GM19397 (cell line): Measurements from ENCODE around the gene KIF16B.

Source experiments
- ATAC-seq: cut with Tn5 transposase; IDR thresholded peaks from one replicate; pipeline ENCODE4 v1.9.1; 2021; ENCODE audit warnings: mild to moderate bottlenecking, moderate library complexity; ENCODE audit not compliant: unreplicated experiment

The KIF16B gene

DNA sequence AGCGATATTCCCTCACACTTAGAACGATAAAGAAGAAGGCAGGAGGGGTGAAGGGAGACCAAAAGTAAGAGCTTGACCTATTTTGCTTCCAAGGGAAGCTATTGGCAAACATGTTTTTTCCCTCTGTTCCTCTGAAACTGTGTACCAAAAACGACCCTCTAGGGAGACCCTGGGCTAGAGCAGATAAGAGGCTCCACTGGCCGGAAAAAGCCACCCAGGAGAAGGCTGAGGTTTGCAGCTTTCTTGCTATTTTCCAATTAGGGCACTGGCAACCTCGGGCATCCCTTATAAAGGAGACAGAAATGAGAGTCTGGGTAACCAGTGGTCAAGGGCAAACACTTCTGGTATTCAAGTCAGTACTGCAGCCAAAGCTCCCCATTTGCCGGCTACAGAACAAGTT, 168.0 kb downstream of the KIF16B start:
- no peak for ATAC-seq

DNA sequence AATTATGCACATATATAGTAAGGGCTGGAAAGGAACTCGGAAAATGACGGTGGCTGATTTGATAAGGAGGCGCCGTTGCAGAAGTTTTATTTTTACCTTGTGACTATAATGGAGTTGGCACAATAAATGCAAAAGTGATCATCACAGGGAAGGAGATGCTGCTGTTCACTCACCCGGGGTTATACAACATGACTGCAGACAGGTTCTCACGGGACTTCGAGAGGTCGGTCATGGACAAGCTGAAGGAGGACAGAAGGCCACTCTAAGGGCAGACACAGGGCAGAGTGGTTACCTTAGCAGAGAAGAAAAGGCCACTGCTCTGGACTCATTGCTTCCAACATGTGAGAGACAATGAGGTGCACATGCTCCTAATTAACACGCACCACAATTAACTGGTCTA, 168.6 kb downstream of the KIF16B start:
- ATAC-seq: no peak

DNA sequence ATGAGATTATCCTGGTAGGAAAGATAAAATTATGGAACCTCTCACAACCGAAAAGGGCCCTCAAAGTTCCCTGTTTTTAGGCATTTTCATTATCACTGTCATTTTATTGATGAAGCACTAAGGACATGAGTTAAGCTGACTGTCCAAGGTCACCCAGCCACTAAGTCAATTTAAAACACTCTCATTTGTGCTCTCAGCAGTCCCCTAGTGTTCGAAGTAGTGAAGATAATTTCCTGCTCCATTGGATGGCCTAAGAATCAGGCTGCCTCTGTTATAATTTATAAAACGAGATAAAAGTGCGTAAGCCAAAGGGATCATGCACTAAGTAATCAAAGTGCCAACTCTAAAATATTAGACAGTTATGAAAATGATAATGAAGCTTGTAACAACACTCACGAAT, 169.1 kb downstream of the KIF16B start:
- no peak for ATAC-seq

DNA sequence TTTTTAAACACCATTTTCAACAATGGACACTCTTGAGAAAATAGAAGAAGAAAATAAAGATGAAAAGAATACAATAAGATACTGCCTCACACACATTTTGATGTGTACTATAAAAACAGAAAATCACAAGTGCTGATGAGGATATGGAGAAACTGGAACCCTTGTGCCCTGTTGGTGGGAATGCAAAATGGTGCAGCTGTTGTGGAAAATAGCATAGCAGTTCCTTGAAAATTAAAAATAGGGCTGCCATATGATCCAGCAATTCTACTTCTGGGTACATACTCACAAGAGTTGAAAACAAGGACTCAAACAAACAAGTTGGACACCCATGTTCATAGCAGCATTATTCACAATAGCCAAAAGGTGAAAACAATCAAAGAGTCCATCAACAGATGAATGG, 173.0 kb downstream of the KIF16B start:
- ATAC-seq: no peak

DNA sequence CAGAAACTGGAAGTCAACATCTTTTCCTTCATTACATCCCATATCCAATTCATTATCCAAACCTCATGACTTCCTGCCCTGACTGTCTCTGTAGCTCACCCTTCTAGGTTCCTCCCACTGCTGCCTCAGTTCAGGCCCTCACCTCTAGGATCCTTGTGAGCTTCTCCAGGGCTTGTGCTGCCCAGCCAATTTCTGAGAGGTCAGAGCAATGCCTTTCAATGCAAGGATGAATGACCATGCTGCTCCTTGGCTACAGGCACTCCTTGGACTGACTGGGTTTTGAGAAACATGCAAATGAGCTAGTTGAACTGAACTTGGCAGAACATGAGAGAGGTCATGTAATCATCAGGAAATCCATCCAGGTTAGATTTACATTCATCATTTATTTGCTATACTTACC, 173.4 kb downstream of the KIF16B start:
- no peak for ATAC-seq

DNA sequence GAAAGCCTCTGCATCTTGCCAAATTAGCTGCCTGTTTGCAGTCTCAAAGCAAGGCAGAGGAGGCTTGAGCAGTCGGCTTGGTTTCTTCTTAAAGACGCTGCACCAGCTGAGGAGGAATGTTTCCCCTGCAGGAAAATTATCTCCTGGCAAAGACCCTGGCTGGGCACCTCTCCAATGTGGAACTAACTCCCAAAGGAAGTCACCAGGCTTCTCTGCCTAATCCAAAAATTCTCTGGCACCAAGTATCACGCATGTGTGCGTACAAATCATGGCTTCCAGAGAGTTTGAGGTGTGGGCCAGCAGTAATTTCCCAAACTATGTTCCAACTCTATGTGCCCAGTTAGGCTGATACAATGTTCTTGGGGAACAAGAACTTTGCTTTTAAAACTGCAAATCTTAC, 176.2 kb downstream of the KIF16B start:
- no peak for ATAC-seq

DNA sequence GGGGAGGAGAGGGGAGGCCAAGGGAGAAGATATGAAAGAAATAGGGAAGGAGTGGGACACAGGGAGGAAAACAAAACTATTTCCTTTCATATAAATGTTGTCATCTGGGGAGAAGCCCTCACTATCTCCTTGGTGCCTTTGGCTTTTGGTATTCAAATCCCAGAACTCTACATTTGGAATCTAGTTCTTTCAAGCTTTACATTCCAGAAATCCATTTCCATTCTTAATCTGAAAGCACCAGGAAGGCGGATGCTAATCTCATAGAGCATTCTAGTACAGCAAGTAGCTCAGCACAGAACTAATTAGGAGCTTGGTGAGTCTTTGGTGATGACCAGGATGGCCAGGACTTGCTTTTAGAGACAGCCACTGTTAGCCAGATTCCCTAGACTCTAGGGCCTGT, 177.9 kb downstream of the KIF16B start:
- ATAC-seq: no peak

DNA sequence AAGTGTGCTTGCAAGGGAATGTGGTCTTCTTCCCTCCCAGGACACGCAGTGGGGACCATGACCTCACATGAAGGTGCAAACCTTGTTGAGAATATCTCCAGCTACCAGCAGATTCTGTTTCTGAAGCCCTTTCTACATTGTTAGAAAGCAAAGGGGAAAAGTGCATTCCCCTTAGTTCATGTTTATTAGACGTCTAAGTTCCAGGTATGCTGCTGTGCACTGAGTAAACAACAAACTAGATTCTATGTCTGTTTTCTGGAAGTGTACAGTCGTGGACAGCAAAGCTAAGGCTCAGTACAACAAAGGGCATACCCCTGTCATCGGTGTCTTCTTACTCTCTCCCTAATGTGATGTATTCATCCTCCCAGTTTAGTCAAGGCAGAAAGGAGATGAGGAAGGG, 178.5 kb downstream of the KIF16B start:
- ATAC-seq: no peak

DNA sequence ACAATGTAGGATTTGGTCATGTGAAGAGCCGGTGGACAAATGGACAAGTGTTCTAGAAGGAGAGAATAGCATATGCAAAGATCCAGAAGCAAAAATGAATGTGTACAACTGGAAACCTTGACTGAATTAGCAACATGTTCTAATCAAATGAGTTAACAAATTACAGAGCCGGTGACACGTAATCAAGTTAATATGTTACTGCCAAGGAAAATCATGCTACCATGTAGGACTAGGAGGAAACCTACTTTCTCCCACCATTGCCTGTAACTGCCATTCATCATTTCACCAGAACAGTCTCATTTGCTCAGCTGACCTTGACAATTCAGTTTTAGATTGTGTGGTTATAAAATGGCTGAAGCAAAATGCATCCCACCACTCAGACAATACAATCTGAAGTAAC, 179.4 kb downstream of the KIF16B start:
- ATAC-seq: no peak

DNA sequence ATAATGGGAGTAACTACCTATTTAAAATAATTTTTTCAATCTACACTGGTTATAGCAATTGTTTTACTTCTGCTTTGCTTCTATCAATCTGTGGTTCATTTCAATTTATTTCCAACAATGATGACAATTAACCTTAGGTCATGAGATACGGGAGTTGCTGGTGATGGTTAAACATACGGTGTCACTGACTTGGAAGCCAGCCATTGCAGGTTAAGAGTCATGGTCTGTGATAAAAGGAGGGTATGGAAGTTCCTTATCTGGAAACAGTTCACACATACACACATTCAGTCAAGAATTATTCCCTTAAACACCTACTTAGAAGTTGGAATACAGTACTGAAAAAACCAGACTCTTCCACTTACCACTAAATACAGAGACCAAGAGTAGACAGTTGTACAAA, 180.0 kb downstream of the KIF16B start:
- ATAC-seq: no peak

DNA sequence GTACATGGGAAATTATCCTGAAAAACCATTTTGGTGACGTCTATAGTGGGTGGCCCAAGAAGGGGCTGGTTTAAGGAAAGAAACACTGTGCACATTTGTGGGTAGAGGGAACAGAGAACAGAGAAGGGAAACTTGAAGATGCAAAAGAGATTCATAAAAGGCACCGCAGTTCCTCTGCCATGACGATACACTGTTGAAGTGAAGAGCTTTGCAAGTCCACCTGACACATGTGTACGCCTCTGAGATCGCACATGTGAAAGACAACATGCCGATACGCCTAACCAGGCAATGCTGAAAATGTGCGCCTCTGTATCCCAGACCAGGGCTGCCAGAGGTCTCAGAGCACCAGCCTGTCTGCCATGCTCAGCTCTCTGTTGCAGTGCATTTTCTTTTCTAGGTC, 180.9 kb downstream of the KIF16B start:
- peak; percentile 98 for ATAC-seq

DNA sequence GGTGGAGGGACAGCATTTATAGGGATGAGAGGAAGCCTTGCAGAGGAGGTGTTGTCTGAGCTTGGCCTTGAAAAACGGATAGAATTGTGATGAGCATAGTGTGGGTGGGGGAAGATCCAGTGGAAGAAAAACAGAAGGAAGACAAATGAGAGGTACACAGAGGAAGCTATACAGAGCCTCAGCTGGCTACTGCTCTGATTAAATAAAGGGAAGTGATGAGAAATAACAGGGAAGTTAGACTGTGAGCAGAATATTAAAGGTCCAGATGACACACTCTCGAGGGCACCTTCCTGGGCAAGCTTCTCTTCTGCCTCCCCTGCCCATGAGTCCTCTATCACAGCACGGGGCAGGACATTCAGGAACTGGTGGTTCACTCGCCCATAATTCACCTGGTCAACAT, 182.3 kb downstream of the KIF16B start:
- no peak for ATAC-seq

DNA sequence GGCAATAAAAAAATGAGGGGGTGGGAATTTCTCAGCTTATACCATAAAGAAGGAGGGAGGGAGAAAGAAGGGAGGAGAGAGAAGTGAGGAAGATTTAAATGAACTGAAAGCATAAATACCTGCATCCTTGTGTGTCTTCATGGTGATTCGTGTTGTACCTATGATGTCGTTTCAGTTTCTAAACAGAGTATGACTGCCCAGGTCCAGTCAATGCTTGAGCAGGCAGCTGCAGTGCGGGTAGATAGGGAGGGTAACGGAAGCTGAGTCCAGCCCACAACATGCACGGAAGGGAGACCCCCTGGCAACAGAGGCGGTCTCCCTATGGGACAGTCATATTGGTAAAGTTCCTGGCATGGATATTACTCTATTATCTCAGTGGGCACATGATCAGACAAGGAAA, 184.5 kb downstream of the KIF16B start:
- ATAC-seq: no peak

DNA sequence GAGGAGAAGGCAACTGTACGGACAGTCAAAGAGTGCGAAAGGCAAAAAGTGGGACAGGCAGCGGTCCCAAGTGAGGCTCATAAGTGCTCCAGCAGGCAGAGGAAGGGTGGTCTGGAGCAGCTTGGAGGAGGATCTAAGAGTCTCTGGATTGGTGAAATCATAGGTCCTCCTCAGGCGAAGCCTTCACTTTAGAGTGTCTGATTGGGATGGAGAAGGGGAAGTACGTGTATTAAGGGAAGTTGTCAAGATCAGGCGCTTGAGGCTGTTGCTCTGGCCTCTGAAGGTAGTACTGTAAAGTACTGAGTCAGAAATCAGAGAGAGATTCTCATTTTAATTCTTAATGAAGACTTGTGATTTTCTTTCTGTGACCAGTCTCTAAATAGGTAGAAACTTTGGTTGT, 185.6 kb downstream of the KIF16B start:
- ATAC-seq: no peak

DNA sequence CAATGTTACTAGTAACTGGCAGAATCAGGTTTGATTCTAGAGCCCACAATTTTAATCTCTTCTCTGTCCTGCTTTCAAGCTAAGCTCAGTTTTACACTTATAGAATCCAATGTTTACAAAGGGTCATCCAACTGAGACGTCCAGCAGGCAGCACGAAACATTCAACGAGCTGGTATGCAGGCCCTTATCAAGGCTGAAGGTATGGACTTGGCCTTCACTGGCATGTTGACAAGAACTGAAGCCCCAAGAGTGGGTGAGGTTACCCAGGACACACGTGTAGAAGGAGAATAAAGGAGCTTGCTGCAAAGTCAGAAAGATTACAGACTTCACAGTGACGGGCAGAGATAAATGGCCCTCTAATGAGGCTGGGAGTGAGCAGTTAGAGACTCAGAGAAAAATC, 187.4 kb downstream of the KIF16B start:
- ATAC-seq: no peak

DNA sequence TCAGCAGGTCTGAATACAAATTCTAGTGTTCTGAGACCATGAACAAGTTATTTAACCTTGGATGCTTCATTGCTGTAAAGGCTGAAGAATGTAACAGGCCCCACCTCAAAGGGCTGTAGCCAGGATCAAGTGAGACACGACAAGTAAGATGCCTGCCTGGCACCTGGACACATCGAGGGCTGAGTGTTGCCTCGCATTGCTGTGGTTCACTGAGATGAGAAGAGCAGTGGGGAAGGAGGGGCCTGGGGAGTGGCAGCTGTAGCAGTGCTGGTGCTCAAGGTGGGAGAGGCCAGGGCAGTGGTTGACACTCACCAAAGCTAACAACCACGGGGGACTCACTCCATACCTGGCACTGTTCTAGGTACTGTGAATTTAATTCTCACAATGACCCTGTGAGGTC, 187.8 kb downstream of the KIF16B start:
- no peak for ATAC-seq

DNA sequence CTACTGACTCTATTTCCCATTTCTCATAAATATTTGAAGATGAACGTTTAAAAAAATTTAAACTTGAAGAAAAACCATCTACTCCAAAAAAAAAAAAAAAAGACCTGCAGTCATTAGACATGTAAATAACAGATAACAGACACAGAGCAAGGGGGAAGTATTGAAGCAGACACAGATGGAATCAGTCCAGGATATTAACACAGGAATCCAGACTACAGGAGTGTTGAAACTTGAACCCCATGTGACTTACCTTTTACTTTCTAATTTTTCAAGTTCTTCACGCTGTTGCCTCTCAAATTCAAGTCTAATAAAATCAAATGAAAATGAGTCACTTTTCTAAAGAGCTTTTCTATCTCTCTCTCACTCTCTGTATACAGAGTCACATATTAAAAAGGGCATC, 191.8 kb downstream of the KIF16B start:
- ATAC-seq: no peak

DNA sequence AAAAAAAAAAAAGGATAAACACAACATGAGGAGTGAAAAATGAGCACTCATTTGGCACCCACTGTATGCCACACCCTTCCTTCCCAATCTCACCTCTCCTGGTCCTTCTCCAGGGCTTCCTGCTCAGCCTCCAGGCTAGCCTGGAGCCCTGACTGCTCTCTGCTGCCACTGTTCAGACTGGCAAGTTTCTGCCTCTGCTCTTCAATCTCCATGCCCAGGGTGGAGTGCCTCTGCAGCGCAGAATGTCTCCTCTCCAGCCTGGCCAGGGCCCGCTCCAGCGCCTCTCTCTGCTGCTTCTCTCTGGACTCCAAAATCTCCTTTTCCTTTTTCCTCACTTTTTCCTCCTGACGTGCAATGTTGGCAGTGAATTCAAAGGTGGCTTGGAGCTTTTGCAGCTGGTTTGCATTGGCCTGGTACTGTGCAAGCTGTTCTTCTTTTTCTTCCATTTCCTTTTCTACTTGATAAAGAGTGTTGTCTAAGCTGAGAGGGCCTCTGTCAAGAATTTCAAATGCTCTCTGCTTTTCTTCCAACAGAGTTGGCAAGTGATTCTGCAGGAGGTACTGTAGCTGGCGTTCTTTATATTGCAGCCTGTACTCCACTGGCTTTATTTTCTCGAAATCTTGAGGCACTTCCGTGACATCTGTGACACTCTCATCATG, 194.4 kb downstream of the KIF16B start:
- ATAC-seq: no peak

DNA sequence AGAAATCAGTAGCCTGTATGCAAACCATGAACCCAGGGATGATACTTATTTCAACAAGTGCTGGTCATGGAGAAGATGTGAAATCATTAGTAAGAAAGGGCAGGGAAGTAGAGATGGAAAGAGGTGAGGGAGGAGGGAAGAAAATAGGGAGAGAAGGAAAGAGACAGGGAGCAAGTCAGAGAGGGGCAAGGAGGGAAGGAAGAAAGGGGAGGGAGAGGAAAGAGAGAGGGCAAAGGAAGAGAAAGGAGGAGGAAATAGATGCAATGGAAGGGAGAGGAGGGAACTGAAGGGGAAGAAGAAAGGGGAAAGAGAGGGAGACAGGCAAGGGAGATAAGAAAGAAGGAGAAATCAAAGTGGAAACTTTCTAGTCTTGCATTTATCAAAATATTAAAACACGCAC, 195.1 kb downstream of the KIF16B start:
- no peak for ATAC-seq

DNA sequence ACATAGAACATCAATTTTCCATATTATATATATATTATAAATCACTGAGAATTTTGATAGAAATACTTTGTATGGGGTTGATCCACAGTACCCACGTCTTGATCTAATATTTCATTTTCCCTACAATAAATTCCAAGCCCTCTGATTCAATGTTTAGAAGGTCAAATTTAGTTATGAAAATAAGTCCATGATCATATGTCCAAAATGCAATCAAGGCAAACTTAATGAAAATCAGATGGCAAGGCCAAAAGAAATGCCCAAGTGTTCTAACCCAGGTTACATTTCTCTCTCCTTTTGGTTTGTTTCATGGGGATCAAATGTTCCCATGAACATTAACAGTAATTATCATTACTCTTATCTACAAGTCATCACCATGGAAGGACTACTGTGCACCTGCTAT, 203.8 kb downstream of the KIF16B start:
- no peak for ATAC-seq

DNA sequence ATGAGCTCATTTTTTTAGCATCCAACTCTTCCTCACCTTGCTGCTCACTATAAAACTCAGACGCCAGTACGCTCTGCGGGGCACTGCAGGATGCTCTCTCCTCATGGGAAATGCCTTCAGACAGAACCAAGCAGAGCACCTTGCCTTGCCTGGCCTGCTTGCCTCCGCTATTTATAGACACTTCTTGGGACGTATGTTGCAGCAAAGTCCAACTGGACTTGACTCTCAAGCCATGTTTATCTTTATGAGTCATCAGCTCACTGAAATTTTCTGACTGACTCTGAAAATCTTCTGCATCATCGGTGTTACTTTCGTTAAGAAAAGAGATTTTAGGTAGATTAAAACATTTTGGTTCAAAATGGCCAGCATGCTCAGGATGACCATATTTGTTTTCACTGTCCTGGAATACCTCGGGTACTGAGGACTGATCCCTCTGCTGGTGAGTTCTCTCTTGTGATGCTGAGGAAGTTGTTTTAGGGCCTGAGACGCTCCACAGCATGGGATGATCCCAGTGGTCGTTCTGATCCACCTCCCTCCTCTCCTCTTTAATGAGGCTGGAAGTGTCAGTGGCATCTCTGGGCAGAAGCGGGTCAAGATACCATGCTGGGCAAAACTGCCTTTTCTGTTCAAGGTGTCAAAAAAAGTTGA, 204.5 kb downstream of the KIF16B start:
- ATAC-seq: no peak

DNA sequence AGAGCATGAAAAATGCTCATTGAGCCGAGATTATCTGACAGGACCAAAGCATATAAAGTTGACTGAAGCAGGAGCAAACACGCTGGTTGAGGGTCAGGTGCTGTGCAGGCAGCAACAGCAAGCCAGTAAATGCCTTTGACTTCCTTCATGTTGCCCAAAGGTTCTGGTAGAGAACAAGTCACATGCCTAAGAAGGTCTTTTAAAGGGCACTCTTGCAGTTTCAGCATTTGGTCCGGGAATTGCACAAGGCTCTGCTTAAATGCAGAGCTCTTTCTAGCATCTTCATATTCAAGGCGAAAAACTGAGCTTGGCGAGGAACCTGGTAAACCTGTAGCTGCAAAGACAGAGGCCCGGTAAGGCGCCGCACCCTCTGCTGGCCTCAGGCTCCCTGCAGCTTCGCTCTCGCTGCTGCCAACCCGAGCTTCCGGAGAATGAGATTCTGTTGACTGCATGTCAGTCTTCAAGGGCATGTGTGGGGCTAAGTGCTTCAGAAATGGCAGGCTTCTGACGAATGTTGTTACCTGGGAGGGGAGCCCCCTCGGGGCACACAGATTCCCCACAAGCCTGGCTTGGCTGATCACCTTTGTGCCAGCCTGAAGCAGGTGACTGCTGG, 205.2 kb downstream of the KIF16B start:
- no peak for ATAC-seq

DNA sequence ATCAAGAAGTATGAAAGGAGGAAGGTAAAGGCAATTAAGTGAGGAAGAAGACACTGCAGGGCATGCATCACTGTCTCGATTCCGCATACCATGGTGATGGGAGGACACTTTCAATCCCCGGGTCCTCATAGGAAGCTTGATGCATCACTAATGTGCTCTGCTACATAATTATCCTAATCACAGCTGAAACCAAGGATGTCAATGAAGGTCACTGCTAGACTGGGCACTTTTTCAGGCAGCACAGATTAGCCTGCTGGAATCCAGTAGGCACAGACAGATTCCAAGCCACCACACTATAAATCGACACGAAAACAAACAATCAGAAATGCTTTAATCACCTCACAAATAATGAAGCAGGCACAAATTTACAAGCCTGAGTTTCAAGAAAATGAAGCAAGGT, 206.7 kb downstream of the KIF16B start:
- no peak for ATAC-seq
